HL-60 (cell line): ENCODE data around the gene ARMC2.

Source experiments
- DNase-seq, 2 experiments: peaks; one replicate each; pipeline ENCODE4 v3.0.0-alpha.2; 2010 to 2020; ENCODE audit warnings: low read depth in 1 of 2, low spot score in 1 of 2
- H3K27ac ChIP-seq: fragments of 250-450 bp; sonication (Bioruptor Pico); replicated peaks from 2 replicates; pipeline ENCODE4 v1.5.1; 2020; ENCODE audit warnings: mild to moderate bottlenecking, moderate library complexity
- H3K27me3 ChIP-seq: fragments of 250-450 bp; sonication (Bioruptor Pico); 2 replicates; pipeline ENCODE4 v1.5.1; 2021; ENCODE audit warnings: mild to moderate bottlenecking, moderate library complexity; ENCODE audit not compliant: insufficient read depth, poor library complexity, severe bottlenecking
- H3K4me3 ChIP-seq: replicated peaks from 2 replicates; pipeline ENCODE4 v1.5.1; 2011; ENCODE audit warnings: mild to moderate bottlenecking, control low read depth, low read length; ENCODE audit not compliant: insufficient read depth
- CTCF ChIP-seq: IDR thresholded peaks from one replicate; pipeline ENCODE4 v1.5.1; 2011; ENCODE audit warnings: low read length, control low read depth, inconsistent platforms; ENCODE audit not compliant: insufficient read depth
- GABPA ChIP-seq: IDR thresholded peaks from 2 replicates; pipeline ENCODE4 v1.6.1; 2012; ENCODE audit warnings: low read depth
- POLR2AphosphoS5 ChIP-seq: IDR thresholded peaks from 2 replicates; pipeline ENCODE4 v1.6.1; 2012; ENCODE audit warnings: low read depth
- REST ChIP-seq: IDR thresholded peaks from 2 replicates; pipeline ENCODE4 v1.6.1; 2012; ENCODE audit warnings: low read depth; ENCODE audit not compliant: insufficient replicate concordance
- SPI1 ChIP-seq: IDR thresholded peaks from 2 replicates; pipeline ENCODE4 v1.6.1; 2012; ENCODE audit warnings: low read depth, mild to moderate bottlenecking, borderline replicate concordance

ARMC2 gene

GRCh38 chr6:108868647-108869046 is 20.4 kb downstream of the ARMC2 start:
- DNase-seq: no peak

GRCh38 chr6:108869876-108870275 is 21.7 kb downstream of the ARMC2 start:
- no peak for TF ChIP-seq REST
- TF ChIP-seq SPI1: no peak
- TF ChIP-seq GABPA: no peak
- no peak for TF ChIP-seq POLR2AphosphoS5
- TF ChIP-seq CTCF: no peak
- Histone ChIP-seq H3K4me3 (no peak overlapping the region), H3K27me3 (no peaks in the 10 kb centered on the region), H3K27ac (no peak overlapping the region)
- no peak for DNase-seq

More at GRCh38 chr6:108868647-108869046, 20.4 kb downstream of the ARMC2 start:
- Histone ChIP-seq H3K27ac (no peak overlapping the region), H3K27me3 (no peaks in the 10 kb centered on the region), H3K4me3 (no peak overlapping the region)
- no peak for TF ChIP-seq POLR2AphosphoS5
- TF ChIP-seq SPI1: no peak
- TF ChIP-seq REST: no peak
- TF ChIP-seq GABPA: no peak
- no peak for TF ChIP-seq CTCF

- no peak for DNase-seq
- H3K27me3 ChIP-seq: no peaks in the 10 kb centered on the region
- no peak overlapping the region for H3K27ac ChIP-seq
- no peak overlapping the region for H3K4me3 ChIP-seq
- TF ChIP-seq REST (no peak), POLR2AphosphoS5 (no peak), SPI1 (no peak), CTCF (no peak)
Measured at GRCh38 chr6:108870357-108870756, 22.1 kb downstream of the ARMC2 start.
